ENCODE results near the gene LRMDA.
"Not testable (repeated sequence)": the region's sequence is repeated elsewhere in the genome, so short reads cannot be mapped to it uniquely, and the experiment has no call there.

LRMDA gene

DNA sequence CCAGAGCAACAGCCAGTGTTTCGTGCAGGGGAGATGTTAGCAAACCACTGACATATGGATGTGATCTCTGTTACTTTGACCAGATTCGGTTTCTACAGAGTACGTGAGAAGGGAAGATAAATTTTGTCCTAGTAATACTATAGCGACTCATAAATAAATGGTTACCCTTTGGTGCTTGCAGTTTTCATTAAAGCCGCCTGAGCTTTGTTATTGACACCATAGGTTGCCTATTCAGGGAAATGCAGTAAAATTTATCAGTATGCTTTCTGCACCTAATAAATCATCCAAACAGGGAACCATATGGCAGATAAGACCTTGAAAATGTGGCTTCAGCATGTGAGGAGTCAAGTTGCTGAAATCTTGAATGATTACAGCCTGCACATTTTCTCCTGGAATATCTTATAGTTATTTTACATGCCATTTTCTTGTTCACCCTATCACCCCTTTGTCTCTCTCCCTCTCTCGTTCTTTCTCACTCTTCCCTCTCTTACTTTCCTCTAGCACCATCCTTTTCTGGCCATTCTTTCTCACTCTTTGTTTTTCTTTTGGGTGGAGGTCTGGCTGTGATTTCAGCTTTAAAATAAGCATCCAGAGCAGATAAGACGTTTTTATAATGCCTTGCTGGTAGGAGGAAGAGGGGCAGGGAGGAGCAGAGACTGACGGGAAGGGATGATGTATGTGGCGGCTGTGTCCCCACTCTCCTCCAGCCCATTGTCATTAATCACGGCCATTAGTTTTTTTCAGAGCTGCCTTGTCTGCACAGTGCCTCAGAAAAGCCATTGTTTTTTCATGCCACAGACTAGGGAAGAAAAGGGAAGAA lies 182.5 kb downstream of the LRMDA start:
- no peak for DNase-seq (ENCODE audit: low read depth)

DNA sequence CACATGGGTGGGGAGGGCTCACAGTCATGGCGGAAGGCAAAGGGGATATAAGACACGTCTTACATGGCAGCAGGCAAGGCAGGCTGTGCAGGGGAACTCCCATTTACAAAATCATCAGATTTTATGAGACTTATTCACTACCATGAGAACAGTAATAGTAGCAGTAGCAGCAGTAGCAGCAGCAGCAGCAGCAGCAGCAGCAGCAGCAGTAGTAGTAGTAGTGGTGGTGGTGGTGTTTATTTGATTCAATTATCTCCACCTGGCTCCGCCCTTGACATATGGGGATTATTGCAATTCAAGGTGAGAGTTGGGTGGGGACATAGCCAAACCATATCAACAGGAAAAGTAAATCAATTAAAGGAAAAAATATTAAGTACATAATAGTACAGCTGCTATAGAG lies 184.7 kb downstream of the LRMDA start:
- no peak for DNase-seq (ENCODE audit: low read depth)

DNA sequence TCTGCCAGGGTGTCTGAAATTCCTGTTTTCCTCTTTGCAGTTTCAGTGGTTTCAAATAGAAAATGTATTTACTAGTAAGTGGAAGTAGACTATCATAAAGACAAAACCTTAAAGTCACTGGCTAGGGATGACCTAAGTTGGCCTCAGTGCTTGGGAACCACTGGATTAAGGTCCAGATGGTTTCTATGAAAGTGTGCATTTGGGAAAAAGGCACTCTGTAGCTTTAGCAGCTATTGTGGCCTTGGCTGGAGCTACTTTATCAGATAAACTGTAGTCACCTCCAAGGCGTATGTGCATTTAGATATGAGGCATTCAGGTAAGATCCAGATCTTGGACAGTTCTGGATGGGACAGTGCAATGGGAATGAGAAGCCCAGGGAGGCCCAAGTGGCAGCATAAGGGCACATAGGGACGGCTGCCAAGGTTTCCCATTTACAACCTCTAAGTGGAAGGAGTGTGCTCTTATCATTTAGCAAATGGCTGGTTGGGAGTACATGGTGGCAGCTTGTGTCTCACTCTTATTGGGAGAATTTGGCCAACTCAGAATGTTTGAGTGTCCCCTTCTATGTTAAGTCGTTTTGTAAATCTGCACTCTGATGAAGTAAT lies 185.6 kb downstream of the LRMDA start:
- no peak for DNase-seq (ENCODE audit: low read depth)

DNA sequence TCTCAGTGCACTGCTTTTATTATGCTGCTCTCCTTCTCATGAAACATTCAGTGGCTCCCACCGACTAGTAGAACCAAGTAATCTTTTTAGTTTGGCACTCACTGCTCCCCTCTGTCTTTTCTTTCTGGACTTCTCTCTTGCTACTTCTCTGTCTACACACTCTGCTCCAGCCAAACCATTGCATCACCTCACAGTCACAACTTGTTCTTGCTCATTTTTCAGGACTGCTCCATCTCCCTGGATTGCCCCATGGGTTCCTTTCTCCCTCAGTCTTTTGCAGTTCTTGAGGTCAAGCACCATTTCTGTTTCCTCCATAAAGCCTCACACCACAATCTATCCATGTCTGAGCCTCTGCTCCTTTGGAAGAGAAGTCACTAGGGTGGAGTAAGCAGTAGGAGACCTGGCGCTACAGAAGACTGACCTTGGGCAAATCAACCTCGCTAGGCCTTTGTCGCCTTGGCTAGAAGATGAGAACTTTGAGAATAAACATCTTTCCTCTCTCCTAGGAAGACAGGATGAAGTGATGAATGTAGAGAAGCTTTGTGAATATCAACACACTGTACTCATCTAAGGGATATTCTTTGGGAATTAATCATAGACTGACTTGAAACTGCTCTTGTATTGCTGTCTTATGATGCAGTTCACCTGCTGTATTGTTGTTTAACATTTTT lies 186.2 kb downstream of the LRMDA start:
- no peak for DNase-seq (ENCODE audit: low read depth)

DNA sequence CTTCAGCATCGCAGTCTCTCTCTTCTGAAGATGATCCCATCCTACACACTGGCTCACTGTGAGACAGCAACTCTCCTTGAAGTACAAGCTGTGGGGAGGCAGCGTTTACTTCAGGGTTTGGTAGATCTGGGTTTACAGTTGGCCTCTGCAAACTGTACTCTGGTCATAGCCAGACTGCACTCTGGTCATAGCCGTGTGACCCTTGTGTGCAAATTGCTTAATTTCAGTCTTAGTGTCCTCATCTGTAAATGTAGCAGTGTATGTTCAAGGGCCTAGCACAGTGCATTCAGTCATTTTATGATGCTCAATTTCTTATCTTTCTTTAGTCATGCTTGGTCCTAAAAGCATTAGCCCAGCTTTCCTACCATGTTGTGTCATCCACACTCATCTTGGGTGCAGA lies 188.2 kb downstream of the LRMDA start:
- no peak for DNase-seq (ENCODE audit: low read depth)

DNA sequence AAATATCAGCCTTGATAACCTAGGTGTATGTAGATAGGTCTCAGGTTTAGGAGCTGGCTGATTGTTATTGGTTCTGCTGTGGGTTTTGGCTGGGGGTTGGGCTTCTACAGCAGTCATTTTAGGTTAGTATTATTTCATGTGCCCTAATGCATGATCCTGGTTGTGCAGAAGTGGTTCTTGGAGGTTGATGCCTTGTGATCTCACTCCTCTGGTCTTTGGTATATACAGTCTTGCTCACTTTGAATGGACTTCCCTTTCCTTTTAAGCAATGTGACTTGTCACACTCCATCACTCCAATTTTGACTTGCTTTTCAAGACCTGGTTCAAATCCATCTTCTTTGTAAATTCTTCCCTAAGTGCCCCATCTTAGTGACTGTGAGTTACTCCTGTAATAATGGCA lies 188.9 kb downstream of the LRMDA start:
- DNase-seq (ENCODE audit: low read depth): no peak

DNA sequence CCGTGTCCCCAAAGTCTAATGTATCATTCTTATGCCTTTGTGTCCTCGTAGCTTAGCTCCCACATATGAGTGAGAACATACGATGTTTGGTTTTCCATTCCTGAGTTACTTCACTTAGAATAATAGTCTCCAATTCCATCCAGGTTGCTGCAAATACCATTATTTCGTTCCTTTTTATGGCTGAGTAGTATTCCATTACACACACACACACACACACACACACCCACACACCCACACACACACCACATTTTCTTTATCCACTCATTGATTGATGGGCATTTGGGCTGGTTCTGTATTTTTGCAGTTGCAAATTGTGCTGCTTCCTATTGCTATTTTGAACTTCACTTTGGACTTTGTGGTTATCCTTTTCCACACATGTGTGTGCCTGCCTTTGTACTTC lies 189.6 kb downstream of the LRMDA start:
- DNase-seq (ENCODE audit: low read depth): not testable (repeated sequence)

DNA sequence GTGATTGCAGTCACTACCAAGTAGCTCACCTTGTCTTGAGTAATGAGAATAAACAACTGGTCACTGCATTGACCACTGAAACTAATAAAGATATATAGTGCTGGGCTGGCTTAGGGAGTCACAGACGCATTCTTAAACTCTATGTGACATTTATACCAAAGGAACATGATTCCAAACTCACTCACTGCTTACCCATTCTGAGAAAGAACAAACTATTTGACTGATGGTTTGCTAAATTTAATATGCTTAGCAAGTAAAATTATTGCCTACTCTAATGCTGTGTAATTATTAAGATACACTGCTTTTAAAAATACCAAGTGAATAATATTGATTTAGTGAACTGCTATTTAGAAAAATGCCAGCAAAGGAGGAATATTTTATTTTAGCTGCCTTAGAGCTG lies 191.1 kb downstream of the LRMDA start:
- no peak for DNase-seq (ENCODE audit: low read depth)

DNA sequence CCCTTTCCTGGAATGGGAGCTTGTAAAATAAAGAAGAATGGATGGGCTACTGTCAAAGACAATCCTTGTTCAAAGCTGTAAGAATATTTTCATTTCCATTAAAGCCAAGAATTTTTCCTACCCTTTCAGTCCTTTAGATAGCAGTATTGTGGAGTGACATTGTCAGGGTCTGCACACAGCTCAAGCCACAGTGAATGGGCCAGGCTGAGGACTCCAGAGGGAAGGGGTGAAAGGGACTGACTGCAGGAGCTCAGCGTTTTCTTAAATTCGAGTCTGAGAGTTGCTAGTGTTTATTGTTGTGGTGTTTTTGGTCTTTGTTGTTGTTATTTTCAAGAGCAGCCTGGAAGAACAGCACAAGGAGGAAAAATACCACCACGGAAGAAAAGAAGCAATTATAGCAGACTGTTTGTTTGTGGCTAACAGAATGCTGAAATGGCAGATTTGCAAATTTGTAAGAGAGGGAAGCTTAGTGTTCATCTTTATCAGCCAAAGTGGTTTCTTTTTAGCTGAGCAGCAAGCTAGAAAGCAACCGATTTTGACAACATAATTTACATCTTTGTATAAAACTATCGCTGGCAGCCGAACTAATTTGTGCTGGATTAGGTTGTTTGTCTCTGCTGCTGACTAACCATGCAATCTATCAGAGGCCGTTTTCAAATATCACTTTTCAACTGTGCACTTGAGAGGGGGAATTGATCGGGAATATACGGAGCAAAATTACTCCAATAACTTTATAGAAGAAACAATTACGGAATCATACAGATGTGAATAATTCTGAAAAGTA lies 192.1 kb downstream of the LRMDA start:
- DNase-seq (ENCODE audit: low read depth): no peak

DNA sequence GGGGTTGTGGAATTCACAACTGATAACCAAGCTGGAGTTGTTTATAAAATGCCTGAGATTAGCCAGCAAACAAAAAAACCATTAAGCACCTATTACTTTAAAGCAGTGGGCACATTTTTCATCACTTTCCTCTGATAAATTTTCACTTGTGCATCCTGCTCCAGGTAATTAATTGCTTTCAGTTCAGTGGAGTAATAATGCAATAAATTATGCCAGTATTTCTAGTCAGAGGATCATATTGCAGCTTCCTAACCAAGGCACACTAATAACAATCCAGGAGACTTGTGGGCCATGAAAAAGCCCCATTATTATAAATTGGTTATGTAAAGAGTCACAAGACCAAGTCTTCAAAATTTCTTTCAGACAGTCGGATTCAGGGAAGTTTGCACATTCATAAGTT lies 193.2 kb downstream of the LRMDA start:
- no peak for DNase-seq (ENCODE audit: low read depth)

DNA sequence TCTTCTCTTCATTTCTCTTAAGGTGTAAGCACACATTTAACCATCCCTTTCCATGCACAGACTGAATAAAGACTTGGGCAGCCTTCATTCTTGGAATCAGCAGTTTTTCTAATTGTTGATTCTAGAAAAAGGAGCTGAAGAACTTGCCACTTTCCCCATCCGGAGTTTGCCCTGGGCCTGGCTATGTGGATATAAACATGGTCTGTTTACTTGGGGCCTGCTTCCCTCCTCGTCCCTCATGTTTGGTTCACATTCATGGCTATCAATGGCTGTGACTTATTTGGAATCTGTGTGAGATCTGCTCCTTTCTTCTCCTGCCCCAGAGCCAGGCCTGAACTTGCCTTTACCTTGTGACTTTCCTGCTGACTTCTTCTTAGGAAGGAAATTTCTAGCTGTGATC lies 199.3 kb downstream of the LRMDA start:
- DNase-seq (ENCODE audit: low read depth): no peak

DNA sequence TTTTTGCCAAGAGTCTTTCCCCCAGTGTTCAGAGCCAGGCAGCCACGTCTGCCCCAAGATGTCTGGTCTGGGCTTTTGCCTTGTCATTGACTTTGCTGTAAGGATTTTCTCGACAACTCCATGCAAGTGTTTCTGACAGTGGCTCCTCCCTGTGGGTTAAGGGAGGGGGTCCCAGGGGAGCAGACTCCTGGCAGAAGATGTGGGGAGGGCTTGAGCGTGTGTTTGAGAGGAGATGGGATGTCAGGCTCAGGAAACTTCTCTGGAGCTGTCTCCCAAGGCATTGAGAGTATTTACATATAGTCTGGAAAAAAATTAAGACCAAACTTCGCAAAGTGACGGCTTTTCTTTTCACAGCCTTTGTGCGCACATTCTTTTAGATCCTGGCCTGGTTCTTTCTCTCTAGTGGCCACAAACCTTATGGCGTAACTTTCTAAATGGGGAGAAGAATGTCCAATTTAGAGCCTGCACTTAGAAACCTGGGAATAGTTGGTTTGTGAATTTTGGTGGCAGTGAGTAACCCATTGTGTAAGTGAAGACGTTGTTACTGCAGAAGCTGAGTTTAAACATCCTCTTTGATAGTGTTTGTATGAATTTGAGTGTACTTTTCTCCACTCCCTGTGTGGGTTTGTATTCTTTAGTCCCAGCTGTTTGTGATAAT lies 201.5 kb downstream of the LRMDA start:
- DNase-seq (ENCODE audit: low read depth): no peak

DNA sequence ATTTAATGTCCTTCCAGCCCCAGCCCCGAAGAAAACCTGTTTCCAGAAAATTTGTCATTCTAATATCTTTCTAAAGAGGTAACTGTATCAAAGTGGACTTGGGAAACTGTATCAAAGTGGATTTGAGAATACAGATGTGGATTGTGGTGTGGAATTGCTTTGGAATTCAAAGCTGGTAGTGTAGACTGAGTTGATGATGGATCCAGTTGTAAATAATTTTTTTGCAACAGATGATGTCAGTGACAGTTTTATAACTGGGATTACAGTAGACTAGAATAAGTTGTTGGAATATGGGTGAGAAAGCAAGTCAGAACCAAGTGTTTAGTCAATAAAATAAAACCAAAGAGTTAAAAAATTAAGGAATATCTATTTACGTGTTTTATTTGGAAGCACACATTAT lies 202.1 kb downstream of the LRMDA start:
- no peak for DNase-seq (ENCODE audit: low read depth)

DNA sequence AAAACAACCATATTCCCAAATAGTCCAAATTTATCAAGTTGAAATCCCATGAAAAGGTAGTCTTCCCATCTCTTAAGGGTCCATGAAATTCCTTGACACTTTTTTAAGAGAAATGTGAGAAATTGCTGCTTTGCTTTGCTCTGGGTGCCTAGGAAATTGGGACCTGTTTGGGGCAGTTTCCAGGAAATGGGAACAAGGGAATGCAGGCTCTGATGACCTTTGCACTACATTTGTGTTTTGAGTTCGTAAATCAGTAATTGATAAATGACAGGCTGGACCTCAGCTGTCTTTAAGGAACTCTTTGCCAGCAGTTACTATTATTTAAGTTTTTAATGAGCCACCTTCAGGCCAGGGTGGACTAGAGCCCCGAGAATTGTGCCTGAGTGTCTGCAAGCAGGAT lies 203.5 kb downstream of the LRMDA start:
- DNase-seq (ENCODE audit: low read depth): no peak

DNA sequence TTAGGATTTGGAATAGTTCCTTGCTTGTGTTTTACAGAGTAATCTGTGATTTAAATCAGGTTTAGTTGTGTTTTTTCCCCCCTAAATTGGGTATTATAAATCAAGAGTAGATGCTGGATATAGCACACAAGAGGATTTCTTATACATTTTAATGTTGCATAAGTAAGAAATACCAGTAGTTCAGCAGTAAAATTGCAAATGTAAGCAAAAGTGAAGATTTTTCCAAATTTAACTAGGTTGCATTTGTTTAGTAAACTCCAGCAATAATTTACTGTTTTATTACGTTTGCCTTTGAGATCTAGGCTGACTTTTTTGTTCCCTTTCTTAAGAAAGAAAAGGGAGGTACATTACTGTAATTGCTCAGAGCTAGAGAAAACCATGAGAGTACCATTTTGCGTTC lies 207.3 kb downstream of the LRMDA start:
- no peak for DNase-seq (ENCODE audit: low read depth)

DNA sequence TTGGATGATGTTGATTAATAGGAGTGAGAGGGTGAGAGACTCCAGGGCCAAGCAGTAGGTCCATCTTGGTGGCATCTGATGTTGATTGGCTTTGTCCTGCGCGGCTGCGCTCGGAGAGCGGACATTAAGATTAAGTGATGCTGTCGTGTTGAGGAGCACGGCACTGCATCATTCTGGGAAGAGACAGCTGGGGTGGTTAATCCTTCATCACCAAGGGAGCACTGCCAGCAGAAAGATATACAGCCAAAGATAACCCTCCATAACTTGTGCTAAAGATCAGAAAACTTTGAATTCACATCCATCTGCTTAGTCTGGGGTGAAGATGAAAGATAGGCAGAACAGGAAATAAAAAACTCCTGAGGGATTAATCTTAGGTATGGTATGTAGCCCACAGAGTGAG lies 208.3 kb downstream of the LRMDA start:
- DNase-seq (ENCODE audit: low read depth): no peak

DNA sequence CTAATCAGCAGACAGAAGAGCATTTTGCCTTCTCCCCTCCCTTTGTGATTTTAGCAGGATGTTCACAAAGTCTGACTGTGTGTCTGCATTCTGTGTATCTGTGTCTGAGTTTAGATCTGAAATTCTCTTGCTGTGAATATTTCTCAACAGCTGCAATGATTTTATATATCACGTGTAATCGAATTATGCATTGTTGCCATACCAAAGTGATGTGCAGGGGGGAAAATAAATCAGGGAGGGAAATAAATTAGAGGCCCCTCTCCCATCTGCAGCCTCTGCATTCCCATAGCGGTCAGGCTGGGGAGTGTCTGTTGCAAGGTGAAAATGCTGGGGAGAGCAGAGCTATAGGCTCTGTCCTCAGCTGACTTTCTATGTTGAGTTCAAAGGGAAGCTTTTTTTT lies 209.0 kb downstream of the LRMDA start:
- DNase-seq (ENCODE audit: low read depth): no peak

DNA sequence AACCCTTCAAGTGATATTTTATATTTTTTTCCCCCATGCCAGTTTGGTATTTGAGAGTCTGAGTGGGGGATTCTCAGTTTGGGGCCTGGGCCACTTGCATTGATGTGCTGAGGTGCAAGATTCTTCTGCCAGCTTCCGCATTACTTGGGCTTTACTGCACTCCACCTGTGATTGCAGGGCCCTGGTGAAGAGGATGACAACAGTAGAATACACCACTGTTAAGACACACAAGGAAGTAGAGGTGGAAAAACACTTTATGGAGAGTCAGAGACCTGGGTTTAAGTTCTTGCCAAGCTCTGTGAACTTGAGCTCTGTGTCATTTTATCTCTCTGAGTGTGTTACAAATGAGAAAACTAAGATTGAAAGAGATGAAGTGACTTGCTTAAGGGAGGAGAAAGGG lies 209.4 kb downstream of the LRMDA start:
- no peak for DNase-seq (ENCODE audit: low read depth)

DNA sequence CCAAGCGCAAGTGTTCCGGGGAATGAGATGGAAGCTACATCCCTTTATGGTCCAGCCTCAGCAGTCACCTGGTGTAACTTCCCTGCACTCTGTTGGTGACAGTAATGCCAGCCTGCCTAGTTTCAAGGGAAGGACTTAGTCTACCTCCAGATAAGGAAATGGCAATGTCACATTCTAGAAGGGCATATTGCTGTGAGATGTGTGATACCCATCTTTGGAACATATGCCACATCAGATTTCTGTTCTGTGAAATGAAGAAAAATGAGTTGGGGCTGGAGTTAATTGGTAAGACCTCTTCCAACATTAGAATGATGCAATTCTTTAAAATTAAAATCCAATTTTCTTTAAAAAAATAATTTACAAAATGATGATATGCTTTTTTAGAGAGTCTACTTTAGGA lies 212.0 kb downstream of the LRMDA start:
- no peak for DNase-seq (ENCODE audit: low read depth)

DNA sequence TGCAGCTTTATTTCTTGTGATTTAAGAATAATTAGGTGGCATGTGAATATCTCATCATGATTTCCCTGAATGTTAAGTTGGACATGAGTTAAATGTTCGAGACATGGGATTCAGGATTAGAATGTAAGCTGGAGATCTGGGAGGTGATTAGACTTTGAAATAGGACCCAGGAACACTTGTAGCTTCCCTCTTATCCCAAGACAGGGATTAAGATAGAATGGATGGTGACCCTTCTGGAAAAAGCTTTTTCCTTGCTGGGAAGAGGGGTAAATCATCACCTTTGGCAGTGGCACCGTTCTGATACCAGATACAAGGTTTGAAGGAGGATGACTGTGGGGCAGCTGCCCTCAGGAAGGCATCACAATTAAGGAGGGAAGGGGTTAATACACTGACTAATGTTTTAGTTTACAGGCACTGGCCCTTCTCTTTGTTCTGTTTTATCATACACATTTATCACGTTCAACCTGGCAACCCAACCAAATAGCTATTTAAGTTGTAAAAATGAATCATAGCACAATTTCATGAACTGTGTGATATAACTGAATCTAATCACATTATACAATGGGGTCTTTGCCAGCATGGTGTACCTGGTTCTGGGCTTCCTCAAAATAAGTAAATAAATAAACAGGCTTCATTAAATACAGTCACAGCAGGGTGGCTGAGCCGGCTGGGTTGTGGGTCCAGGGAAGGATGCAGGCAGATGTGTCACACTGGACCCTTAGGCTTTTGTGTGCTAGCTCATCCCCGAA lies 212.7 kb downstream of the LRMDA start:
- DNase-seq (ENCODE audit: low read depth): no peak

DNA sequence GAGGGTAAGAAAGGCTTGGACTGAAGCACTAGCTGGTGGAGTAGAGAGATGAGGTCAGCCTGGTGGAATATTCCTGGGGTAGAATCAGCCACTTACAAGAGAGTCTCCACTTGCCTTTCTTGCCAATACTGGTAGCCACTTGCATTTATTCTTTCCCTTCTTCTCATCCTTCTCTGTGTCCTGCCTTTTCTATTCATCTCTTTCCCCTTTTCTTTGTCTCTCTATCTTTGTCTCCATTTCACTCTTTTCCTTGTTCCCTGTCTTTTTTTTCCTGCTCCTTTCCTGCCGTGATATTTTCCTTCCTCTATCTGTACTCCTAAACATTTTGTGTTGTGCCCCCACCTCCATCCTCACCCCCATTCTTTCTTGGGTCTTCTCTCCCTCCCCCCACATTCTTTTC lies 214.3 kb downstream of the LRMDA start:
- DNase-seq (ENCODE audit: low read depth): no peak

Data from stimulated activated CD8-positive, alpha-beta memory T cell treated with anti-CD3 and anti-CD28 coated beads, Interleukin-15, amount 100 ng/mL, for 1 hour (primary cell).